ENCODE data around the gene TNFSF12. TPM values are rescaled to one million over a fixed set of nuclear protein-coding genes. Genes with fewer than 3 reads are reported as not detected.

TNFSF12 gene
- polyA plus RNA-seq, 2 of the 4 experiments (the other 2 are of a cell fraction) = 9.9 to 11.9 TPM

DNA sequence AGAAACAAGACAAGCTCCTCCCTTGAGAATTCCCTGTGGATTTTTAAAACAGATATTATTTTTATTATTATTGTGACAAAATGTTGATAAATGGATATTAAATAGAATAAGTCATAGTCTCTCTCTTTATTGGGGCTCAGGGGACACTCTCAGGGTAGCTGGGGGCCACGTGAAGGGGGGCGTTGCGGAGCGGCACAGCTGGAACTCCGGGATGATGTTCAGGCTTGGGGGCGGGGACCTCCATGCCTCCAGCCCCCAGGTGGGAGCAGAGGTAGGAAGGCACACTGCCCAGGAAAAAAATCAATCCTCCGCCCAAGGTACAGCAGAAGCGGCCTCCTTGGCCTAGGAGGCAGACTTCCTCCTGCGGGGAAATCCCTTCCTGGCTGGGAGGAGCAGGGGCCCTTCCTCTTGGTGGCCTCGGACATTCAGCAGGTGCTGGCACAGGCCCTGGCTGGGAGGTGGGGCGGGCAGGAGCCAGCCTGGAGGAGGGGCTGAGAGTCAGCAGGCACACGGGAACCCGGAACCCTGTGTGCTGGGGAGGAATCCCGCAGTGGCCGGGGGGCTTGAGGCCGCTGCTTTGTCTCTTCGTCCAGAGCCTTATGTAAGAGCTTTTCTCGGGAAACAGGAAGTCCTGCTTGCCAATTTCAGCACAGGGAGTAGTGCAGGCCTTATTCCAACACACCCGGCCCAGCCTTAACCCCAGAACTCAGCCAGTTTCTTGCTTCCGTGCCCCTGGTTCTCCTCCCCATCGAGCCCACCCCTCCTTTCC is 9.1 kb downstream of the TNFSF12 start (continued):
- TF ChIP-seq, protein P1, sequence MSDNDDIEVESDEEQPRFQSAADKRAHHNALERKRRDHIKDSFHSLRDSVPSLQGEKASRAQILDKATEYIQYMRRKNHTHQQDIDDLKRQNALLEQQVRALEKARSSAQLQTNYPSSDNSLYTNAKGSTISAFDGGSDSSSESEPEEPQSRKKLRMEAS (IDR thresholded peaks at IDR 0.05) = no peak
- TF ChIP-seq CEBPB (IDR thresholded peaks at IDR 0.05) (no peak), GATA3 (IDR thresholded peaks at IDR 0.05; ENCODE audit: borderline replicate concordance) (no peak)
- TF ChIP-seq, protein P2, sequence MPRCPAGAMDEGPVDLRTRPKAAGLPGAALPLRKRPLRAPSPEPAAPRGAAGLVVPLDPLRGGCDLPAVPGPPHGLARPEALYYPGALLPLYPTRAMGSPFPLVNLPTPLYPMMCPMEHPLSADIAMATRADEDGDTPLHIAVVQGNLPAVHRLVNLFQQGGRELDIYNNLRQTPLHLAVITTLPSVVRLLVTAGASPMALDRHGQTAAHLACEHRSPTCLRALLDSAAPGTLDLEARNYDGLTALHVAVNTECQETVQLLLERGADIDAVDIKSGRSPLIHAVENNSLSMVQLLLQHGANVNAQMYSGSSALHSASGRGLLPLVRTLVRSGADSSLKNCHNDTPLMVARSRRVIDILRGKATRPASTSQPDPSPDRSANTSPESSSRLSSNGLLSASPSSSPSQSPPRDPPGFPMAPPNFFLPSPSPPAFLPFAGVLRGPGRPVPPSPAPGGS (IDR thresholded peaks at IDR 0.05) = no peak

GRCh38 chr17:7558544-7559319 is 9.9 kb downstream of the TNFSF12 start, which contains the start of gene TNFSF13:
Gene TNFSF13, plus strand, starts transcription at chr17:7558750. Its CDS starts 290 bp downstream, at chr17:7559040.
- CTCF ChIA-PET = interaction anchor here (0.6 to 11.3 kb wide), 8 partner anchors 14 to 513 kb away, joined by 3 to 232 read pairs (median 19); partner anchors contain the start of genes CHRNB1, TMEM95 and TNFSF12
- Histone ChIP-seq H3K4me3 (no peak within 1 kb of the TSS), H3K9me3 (no peaks in the 10 kb centered on the region), H3K4me1 (peaks cover 44% of the 10 kb centered on the region), H3K27ac (peak within 1 kb of the TSS; percentile 41 to 74; a peak in 5 of 6 replicates), H3K4me2 (peak within 1 kb of the TSS; percentile 57)
- POLR2A ChIA-PET = no interaction called here
- no peak for DNase-seq (ENCODE audit: low read depth in 1 of 2, low spot score in 1 of 2)
- FAIRE-seq = no peak
- WGBS (ENCODE audit: missing lambda C conversion rate) = 77% methylated on average over 15 of the region's 16 CpGs
- TF ChIP-seq, protein P2 (IDR thresholded peaks at IDR 0.05) = no peak
- TF ChIP-seq JUN (IDR thresholded peaks at IDR 0.05) (no peak), ZSCAN20 (CRISPR knock-in tag; IDR thresholded peaks at IDR 0.05) (no peak), POLR2AphosphoS2 (conservative IDR thresholded peaks at IDR 0.05; ENCODE audit: low read length) (no peak), RFX5 (IDR thresholded peaks at IDR 0.05) (no peak), RNF2 (IDR thresholded peaks at IDR 0.05; ENCODE audit: borderline replicate concordance, low read depth) (no peak), CBX2 (IDR thresholded peaks at IDR 0.05; ENCODE audit: borderline replicate concordance, low read depth) (no peak), RCOR1 (IDR thresholded peaks at IDR 0.05; ENCODE audit: low read depth, low read length) (no peak), ZNF302 (CRISPR knock-in tag; IDR thresholded peaks at IDR 0.05) (no peak), EHMT2 (IDR thresholded peaks at IDR 0.05; ENCODE audit: low read depth) (no peak), KDM5A (IDR thresholded peaks at IDR 0.05) (no peak), CHD4 (IDR thresholded peaks at IDR 0.05; ENCODE audit: borderline replicate concordance) (no peak)
- TF ChIP-seq, protein P3, sequence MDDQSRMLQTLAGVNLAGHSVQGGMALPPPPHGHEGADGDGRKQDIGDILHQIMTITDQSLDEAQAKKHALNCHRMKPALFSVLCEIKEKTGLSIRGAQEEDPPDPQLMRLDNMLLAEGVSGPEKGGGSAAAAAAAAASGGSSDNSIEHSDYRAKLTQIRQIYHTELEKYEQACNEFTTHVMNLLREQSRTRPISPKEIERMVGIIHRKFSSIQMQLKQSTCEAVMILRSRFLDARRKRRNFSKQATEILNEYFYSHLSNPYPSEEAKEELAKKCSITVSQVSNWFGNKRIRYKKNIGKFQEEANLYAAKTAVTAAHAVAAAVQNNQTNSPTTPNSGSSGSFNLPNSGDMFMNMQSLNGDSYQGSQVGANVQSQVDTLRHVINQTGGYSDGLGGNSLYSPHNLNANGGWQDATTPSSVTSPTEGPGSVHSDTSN (IDR thresholded peaks at IDR 0.05) = no peak
- no peak for ATAC-seq

All from A549 (cell line).